Sigmoid colon (tissue), 4 donors: ENCODE results near the gene GRM4.

Experiments used
- EP300 ChIP-seq, 4 donors: sonication (generic); formaldehyde crosslinking; IDR thresholded peaks; one replicate each; pipeline ENCODE4 v1.6.1; 2017; ENCODE audit warnings: antibody characterized with exemption in 4 of 4
- POLR2A ChIP-seq, 2 donors: fragments of 450-650 bp; IDR thresholded peaks; one replicate each; pipeline ENCODE4 v1.6.1; 2016; ENCODE audit warnings: antibody characterized with exemption in 2 of 2, mild to moderate bottlenecking in 2 of 2, moderate library complexity in 2 of 2
- TF ChIP-seq, protein P1 (sequence below), 4 experiments: fragments of 450-650 bp in 3 of 4; fragments of 200-600 bp in 1 of 4; IDR thresholded peaks; one replicate each; pipeline ENCODE4 v1.5.1; 2016 to 2019; ENCODE audit warnings: antibody characterized with exemption in 4 of 4, mild to moderate bottlenecking in 3 of 4, moderate library complexity in 2 of 4

DNA sequence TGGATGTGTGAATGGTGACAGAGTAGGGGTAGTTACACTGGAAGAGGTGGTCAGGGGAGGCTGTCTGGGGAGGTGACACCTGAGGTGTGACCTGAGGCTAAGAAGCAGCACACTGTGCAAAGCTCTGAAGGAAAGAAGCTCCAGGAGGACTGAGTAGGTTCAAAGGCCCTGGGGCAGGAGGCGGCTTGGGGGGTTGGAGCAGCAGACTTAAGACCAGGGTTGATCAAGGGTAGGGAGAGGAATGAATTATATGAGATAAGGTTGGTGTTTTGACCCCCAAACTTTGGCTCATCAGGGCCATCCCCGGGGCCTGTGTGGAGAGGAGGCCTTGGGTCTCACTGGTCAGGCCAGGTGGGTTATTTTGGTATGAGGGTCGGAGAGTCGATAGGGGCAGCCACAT lies 166.1 kb downstream of the GRM4 start:
- no peak for TF ChIP-seq POLR2A (IDR thresholded peaks at IDR 0.05)
- TF ChIP-seq, protein P1, sequence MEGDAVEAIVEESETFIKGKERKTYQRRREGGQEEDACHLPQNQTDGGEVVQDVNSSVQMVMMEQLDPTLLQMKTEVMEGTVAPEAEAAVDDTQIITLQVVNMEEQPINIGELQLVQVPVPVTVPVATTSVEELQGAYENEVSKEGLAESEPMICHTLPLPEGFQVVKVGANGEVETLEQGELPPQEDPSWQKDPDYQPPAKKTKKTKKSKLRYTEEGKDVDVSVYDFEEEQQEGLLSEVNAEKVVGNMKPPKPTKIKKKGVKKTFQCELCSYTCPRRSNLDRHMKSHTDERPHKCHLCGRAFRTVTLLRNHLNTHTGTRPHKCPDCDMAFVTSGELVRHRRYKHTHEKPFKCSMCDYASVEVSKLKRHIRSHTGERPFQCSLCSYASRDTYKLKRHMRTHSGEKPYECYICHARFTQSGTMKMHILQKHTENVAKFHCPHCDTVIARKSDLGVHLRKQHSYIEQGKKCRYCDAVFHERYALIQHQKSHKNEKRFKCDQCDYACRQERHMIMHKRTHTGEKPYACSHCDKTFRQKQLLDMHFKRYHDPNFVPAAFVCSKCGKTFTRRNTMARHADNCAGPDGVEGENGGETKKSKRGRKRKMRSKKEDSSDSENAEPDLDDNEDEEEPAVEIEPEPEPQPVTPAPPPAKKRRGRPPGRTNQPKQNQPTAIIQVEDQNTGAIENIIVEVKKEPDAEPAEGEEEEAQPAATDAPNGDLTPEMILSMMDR (IDR thresholded peaks at IDR 0.05), result no peak
- TF ChIP-seq EP300 (IDR thresholded peaks at IDR 0.05), result no peak
